AML-193 (cell line): ENCODE results near the gene BCL2A1.
"Not testable (repeated sequence)": the region's sequence is repeated elsewhere in the genome, so short reads cannot be mapped to it uniquely, and the experiment has no call there.

Experiments
- DNase-seq, 2 experiments: peaks; one replicate each; lab custom pipeline; 2025; lab: John Stamatoyannopoulos, UW

BCL2A1 gene

DNA sequence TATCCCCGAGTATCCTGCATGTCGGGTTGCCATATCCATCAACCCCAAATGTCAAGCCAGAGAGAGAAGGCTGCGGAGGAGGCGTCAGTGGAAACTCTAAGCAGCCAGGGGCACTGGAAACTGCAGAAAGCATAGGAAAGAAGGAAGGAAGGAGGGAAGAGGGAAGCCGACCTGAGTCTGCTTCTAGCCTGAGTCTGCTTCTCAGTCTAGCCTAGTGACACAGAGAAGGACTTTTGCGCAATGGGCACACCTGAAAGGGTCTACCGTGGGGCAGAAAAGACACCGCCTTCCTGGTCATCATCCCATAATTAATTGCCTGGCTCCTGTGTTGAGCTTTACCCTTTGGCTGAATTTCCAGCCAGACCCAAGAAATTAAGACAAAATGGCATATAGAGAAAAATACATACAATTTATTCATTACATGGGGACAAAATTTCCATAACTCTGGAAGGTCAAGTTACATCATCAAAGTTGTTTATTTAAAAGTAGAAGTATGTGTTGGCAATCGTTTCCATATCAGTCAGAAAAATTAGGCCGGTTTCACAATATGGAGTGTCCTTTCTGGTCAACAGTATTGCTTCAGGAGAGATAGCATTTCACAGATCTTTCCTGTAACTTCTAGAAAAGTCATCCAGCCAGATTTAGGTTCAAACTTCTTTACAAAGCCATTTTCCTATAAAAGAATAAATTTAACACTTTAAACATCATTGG, 10.3 kb downstream of the BCL2A1 start:
- DNase-seq, result peak in 1 of 2 experiments; percentile 33

DNA sequence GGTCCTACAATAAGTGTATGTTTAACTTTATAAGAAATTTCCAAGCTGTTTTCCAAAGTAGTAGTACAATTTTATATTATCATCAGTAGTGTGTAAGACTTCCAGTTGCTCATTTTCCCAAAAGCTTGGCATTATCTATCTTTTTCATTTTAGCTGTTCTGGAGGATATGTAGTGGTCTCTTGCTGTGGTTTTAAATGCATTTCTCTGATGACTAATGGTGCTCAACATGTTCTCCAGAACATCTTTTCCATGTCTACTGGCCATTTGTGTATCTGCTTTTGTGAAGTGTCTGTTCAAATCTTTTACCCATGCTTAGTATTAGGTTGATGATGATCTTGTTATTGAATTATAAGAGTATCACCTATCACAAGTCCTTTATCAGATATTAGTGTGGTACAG, 13.3 kb downstream of the BCL2A1 start:
- DNase-seq, result no peak

DNA sequence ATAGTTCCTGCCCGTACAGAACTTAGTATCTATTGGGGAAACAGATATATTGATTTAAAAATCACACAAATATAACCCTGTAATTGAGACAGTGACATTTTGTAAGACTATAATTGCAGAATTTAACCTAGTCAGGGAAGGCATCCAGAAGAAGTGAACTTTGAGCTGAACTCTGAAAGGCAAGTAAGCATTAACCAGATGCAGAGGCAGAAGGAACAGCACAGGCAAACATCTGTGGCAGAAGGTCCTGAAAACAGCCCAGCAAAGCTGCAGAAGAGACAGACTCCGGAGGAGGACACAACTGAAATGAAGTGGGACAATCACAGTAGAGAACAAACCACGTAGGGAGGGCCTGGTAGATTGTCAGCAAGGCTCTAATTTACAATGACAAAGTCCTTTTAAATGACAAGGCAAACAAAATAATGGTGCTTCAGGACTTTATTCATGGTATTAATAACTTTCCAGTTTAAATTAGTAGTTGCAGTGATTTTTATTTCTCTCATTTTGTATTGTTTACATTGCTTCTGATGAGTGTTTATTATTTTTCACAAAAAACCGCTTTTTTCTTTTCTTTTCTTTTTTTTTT, 14.5 kb downstream of the BCL2A1 start:
- DNase-seq, result no peak

DNA sequence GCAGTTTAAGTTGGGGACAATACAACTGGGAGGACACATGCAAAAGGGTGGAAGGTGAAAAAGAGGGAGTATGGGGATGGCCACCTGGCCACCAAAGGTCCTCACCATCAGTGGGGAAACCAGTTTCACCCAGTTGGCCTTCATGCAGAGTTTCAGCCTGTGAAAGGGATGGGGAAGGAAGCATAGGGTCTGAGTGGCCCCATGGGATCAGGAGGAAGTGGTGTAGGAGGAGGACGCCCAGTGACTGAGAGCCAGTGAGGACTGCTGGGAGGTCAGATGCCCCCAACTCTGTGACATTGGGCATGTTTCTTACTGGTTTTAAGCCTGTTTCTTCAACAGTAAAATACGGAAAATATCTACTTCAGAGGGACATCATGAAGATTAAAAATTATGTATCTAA, 16.3 kb downstream of the BCL2A1 start:
- DNase-seq, result no peak

DNA sequence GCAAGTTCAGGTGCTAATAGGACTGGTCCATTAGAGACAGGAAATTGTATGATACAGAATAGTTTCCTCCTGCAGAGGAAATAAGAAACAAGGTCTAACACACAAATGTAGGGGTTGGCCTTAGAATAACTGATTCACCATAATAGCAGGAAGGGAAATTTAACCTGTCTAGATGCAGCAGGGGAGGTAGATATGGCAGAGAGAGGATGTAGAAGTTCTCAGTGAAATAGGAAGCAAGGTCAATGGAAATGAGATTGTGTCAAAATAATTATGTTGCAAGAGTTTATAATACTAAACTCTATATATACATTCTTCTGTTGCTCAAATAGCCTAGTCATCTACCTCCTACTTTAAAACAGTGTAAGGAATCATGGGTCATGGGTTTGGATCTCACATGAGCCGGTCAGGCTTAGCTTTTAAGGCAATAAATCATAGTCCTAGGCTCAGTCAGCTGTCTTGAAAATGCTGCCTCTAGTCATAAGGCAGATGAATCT, 17.0 kb downstream of the BCL2A1 start:
- peak; percentile 73 to 86 for DNase-seq

DNA sequence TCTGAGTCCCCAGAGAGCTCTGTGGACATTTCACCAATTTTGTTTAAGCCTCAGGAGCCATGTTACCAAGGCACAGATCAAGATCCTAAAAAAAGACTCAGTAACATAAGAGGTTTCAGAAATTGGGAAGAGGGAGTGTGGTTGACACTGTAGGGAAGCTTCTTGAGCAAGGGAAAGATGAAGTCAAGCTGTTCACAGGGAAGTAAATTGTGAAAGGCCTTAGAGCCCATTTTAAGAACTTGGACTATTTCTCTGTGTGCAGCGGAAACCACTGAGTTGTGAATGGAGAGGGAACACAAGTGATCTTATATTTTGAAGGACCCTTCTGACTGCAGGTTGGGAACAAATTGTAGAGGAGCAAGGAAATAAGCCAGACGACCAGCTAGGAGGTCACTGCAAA, 18.7 kb downstream of the BCL2A1 start:
- DNase-seq, result peak; percentile 12 to 20

DNA sequence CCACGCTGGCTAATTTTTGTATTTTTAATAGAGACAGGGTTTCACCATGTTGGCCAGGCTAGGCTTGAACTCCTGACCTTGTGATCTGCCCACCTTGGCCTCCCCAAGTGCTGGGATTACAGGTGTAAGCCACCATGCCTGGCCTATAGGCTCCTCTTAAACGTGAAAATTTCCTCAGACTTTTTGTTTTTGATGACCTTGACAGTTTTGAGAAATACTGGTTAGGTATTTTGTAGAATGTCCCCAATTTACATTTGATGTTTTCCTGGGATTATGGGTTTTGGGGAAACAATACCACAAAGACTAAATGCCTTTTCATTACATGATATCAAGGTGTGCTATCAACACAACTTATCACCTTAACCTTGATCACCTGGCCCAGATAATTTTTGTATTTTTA, 20.7 kb downstream of the BCL2A1 start:
- DNase-seq, result no peak

DNA sequence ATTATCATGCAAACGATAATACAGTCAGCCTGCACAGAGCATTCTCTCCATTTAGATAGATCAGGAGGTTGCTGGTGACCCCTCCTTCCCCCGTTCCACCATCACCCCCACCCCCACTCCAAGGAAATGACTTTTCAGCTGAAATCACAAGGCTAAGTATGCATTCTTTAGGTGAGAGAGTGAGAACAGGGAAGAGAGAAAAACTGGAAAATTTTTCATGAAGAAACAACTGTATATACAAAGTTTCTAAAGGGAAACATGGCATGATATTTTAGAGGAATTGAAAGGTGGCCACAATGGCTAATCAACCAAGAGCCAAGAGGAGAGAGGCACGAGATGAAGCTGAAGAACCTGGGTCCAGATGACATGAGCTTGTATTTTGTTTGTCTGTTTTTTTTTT, 22.2 kb downstream of the BCL2A1 start:
- DNase-seq, result no peak

DNA sequence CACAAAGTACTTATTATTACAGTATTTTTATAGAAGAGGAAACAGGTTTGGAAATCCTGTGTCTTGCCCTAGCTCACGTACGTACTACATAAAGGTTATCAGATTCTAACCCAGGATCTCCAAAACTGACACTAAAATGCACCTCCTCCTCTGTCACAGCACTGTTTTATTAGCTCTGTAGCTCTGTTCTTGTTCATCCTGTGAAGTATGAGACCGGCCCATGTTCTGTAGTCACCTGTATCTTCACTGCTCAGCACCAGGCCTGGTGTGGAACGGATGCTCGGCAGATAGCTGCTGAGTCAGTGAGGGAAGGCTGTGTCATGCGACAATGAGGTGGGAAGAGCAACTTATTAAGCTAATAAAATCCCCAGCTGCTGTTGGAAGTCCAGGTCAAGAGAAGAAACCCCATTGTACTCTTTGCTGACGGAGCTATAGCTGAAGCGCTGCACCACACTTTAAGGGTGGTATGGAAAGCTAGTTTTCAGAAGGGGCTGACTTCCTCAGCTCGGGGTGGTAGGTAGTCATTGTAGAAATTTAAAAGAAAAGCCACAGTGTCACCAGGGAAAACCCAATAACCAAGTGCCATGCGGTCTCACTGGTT, 22.8 kb downstream of the BCL2A1 start:
- DNase-seq, result no peak

DNA sequence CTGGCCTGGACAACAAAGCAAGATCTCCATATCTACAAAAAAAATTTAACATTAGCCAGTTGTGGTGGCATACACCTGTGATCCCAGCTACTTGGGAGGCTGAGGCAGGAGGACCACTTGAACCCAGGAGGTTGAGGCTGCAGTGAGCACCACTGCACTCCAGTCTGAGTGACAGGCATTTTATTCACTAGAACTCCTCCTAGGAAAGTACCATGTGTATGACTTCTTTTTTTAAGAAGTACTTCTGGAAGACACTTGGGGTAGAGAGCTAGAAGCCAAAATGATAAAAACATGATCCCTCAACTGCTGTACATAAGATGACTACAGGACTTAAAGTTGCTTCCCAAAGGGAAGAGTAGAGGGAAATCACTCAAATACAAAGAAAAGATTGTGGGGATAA, 24.0 kb downstream of the BCL2A1 start:
- DNase-seq, result no peak

DNA sequence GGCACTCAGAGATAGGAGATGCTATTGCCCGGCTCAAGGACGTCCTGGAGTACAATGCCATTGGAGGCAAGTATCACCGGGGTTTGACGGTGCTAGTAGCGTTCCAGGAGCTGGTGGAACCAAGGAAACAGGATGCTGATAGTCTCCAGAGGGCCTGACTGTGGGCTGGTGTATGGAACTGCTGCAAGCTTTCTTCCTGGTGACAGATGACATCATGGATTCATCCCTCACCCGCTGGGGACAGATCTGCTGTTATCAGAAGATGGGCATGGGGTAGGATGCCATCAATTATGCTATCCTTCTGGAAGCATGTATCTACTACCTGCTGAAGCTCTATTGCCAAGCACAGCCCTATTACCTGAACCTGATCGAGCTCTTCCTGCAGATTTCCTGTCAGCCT, 26.4 kb downstream of the BCL2A1 start:
- DNase-seq, result no peak

DNA sequence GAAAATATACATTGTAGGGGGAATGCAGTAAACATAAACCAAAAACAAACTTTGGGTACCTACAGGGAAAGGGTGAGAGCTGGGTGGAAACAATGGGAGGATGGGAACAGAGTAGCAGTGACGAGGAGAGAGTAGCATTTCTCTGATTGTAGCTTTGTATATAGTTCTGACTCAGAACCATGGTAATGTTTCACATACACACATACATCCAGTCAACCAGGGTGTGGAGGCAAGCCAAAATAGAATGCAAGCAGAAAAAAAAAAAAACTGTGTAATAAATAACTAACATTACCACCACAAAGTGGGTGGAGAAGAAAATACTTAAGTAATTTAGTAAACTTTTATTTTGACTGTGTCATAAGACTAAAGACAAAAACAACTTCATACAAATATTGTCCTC, 27.2 kb downstream of the BCL2A1 start:
- DNase-seq, result no peak

DNA sequence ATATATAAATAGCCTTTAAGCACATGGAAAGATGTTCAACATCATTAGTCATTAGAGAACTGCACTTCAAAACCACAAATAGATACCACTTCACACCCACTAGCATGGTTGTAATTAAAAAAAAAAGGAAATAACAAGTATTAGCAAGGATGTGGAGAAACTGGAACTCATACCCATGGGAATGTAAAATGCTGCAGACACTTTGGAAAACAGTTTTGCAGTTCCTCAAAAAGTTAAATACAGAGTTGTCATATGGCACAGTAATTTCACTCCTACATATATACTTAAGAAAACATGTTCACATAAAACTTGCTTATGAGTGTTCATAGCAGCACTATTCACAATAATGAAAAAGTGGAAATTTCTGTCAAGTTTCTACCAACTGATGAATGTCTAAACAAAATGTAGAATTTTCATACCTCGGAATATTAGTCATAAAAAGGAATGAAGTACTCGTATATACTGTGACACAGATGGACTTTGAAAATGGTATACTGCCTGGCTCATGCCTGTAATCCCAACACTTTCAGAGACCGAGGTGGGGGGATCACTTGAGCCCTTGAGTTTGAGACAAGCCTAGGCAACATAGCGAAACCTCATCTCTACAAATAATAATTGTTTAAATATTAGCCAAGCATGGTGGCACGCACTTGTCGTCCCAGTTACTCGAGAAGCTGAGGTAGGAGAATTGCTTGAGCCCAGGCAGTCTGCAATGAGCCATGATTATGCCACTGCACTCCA, 28.1 kb downstream of the BCL2A1 start:
- DNase-seq, result no peak

DNA sequence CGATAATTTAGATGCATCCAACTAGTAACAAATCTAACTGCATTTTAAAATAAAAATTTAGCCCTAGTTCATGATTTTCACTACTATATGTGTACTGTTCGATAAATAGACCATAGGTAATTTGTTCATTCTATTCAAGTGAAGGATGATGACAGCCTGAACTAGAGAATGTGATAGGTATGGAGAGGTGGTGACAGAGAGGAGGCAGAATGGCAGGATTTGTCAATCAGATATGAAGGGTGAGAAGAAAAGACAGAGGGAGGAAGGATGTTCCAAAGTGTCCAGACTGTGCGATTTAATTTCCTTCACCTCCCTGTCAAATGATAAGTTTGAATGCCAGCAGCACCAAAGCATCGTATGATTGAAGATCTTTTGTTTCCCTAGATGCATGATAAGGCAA, 31.6 kb downstream of the BCL2A1 start:
- no peak for DNase-seq

DNA sequence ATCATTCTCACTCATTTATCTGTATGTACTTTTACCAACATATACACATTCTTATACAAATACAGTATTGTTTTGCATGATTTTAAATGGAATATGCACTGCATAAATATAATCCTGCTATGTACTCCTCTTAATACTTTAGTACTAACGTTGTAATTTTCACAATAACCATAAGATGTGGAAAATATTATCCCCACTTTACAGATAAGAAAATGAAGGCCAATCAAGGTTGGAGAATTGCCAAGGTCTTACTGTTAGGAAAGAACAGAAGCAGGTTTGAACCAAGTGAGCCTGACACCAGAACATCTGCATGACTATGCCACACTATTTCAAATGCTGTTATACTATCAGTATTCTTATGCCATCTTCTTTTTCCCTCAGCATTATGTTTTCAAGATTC, 32.9 kb downstream of the BCL2A1 start:
- DNase-seq, result no peak

DNA sequence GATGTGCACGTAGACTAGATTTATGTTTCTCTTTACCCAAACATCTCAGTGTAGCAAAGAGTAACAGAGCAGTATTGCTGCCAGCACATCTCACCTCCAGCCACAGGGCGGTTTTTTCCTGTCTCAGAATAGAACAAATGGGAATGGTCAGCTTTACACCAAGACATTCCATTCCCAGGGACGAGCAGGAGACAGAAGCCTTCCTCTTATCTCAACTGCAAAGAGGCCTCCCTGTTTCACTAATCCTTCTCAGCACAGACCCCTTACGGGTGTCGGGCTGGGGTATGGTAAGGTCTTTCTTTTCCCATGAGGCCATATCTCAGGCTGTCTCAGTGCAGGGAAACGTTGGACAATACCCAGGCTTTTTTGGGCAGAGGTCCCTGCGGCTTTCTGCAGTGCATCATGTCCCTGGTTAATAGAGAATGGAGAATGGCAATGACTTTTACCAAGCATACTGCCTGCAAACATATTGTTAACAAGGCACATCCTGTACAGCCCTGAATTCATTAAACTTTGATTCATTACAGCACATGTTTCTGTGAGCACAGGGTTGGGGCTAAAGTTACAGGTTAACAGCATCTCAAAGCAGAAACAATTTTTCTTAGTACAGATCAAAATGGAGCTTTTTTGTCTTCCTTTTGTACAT, 35.3 kb downstream of the BCL2A1 start:
- DNase-seq, result not testable (repeated sequence)

DNA sequence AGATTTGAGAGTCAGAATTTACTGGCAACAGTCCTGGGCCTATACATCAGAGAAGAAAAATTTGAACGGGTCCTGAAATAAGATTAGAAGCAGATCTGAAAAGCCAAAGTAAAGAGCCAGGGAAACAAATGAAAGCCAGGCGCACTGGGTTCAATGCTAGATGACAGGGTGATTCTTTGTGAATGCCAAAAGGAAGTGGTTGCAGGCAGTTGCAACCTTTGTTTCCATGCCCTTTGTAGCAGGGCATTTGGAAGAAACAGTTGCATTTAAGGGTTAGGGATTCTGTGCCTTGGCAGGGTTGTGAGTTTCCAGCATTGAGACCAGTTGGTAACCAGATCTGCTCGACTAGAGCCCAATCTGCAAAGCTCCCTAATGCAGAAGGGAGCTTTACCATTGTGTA, 37.8 kb downstream of the BCL2A1 start:
- DNase-seq, result peak; percentile 15 to 45

DNA sequence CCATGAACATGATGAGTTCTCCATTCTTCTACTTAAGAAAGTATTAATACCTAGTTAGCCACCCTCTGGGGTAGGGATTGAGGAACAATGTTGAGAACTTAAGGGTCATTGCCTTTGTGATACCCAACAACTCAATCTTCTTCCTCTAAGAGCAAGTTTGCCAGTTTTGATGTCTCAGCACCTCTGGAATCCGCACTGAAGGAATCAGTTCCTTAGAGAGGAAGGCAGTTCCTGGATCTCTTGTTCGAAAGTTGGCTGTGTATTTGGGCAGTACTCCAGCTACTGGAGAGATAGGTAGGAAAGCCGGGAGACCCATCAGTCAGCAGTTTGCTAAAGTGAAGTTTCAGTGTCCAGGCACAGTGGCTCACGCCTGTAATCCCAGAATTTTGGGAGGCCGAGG, 38.5 kb downstream of the BCL2A1 start:
- DNase-seq, result no peak

DNA sequence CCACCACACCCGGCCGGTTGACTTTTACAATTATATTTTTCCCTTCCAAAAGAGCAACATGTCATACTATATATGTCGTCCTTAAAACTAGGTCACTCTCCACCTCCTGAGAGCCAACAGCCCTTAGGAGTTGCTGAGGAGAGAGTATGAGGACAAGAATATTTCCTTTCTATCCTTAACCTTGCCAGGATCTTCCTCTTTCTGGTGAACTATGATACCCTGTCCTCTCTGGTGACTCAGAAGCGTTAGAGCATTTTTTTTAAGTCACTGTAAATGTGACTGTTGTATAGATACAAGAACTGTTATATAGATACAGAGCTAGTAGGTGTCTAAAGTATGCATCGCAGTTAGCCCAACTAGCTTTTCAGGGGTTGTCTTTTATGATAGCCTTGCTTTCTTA, 40.5 kb downstream of the BCL2A1 start:
- DNase-seq, result peak in 1 of 2 experiments; percentile 22

DNA sequence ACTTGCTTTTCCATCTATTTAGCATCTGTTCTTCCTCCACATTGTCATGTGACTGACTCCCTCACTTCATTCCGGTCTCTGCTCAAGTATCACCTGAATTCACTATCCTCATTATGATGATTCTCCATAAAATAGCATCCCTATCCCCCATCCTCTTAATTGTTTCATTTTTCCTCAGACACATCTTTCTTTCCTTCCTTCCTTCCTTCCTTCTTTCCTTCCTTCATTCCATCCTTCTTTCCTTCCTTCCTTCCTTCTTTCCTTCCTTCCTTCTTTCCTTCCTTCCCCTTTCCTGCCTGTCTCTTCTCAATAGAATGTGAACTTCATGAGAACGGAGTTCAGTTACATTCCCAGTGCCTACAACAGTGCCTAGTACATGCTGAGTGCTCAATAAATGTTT, 41.6 kb downstream of the BCL2A1 start:
- no peak for DNase-seq

DNA sequence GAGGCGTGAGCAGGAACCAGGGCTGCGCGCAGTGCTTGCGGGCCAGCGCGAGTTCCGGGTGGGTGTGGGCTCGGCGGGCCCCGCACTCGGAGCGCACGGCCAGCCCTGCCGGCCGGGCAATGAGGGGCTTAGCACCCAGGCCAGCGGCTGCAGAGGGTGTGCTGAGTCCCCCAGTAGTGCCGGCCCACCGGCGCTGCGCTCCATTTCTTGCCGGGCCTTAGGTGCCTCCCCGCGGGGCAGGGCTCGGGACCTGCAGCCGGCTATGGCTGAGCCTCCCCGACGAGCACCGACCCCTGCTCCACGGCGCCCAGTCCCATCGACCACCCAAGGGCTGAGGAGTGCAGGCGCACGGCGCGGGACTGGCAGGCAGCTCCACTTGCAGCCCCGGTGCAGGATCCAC, 44.9 kb downstream of the BCL2A1 start:
- DNase-seq, result not testable (repeated sequence)

DNA sequence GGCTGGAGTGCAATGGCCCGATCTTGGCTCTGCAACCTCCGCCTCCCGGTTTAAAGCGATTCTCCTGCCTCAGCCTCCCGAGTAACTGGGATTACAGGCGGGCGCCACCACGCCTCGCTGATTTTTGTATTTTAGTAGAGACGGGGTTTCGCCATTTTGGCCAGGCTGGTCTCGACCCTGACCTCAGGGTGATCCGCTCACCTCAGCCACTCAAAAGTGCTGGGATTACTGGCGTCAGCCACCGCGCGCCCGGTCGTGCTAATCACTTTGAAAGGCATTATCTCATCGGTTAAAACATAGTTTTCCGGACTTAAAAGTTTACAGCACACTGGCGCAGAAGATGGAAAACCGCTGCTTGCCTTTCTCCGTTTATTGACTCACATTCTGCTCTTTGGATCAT, 46.6 kb downstream of the BCL2A1 start:
- DNase-seq, result no peak
